ENCODE measurements around the gene C1QL1. TPM values are rescaled to one million over a fixed set of nuclear protein-coding genes. Genes with fewer than 3 reads are reported as not detected.

C1QL1 gene
- total and polyA plus RNA-seq, 9 of the 15 experiments (the other 6 are each of a cell fraction or from before 2014, with no cell fraction given), result 0.07 to 0.12 (median 0.09) TPM; not detected in 6

DNA sequence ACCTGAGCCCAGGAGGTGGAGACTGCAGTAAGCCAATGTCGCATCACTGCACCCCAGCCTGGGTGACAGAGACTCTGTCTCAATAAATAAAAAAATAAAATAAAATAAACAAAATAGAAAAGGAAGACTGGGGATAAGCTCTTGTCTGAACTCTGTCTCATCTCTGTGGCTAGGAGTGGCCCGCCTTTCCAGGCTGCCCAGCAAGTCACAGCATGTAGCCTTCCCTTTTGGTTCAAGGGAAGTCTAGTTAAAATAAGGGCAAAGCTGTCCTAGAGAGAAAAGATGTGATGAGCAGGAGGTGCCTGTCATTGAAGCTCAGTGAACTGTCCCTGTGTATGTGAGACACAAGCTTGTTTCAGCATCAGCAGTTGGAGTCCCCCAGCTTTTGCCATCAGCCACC is 50.1 kb downstream of the C1QL1 start:
- no TSS peak for BruUV-seq (replicated peaks)
- Histone ChIP-seq H3K4me2 (ENCODE audit: insufficient read depth, low read length) (no peak overlapping the region), H3K27ac (ENCODE audit: extremely low read depth, low read depth, low read length) (no peak overlapping the region), H3K9me3 (replicated peaks; ENCODE audit: control insufficient read depth, insufficient read depth, low read depth, low read length) (no peaks in the 10 kb centered on the region), H2AFZ (ENCODE audit: low read depth, low read length) (no peak overlapping the region), H3K36me3 (ENCODE audit: control insufficient read depth, insufficient read depth, low read length) (no peaks in the 10 kb centered on the region), H3K79me2 (ENCODE audit: control insufficient read depth, insufficient read depth, low read length) (no peaks in the 10 kb centered on the region), H3K9ac (ENCODE audit: insufficient read depth in 1 of 2, low read depth in 2 of 2, low read length in 2 of 2) (no peak overlapping the region), H3K4me3 (no peak overlapping the region), H4K20me1 (replicated peaks; ENCODE audit: control insufficient read depth, insufficient read depth, low read length) (0 out of 2 replicates have a peak, but pooled peaks cover 6% of the 10 kb centered on the region), H3K27me3 (ENCODE audit: control insufficient read depth in 2 of 2, insufficient read depth in 2 of 2, low read length in 2 of 2) (peaks cover 2 to 19% of the 10 kb centered on the region in 2 experiments; a peak in 2 of 5 replicates), H3K9me1 (ENCODE audit: control insufficient read depth, insufficient read depth, low read length) (no peaks in the 10 kb centered on the region), H3K4me1 (replicated peaks in 1 of 2; ENCODE audit: control insufficient read depth in 2 of 2, insufficient read depth in 2 of 2, low read length in 2 of 2) (peaks cover 7 to 19% of the 10 kb centered on the region in 2 experiments; a peak in 4 of 5 replicates)
- WGBS (ENCODE audit: insufficient coverage, low coverage, missing lambda C conversion rate), result 20% methylated on average over 2 of the region's 2 CpGs
- ChIA-PET CTCF (ENCODE audit: low intra/inter-chr PET ratio) (interaction anchor here (2.8 kb wide), 1 partner anchor 103 kb away, joined by 34 read pairs; no protein-coding TSS in a partner anchor), POLR2A (interaction anchor here (0.5 to 0.9 kb wide), 2 partner anchors 102 to 157 kb away, joined by 3 read pairs; no protein-coding TSS in a partner anchor)
- in situ Hi-C loops (cut with MboI) (loop anchor here (5.0 kb wide), 1 partner anchor 99 kb away; no protein-coding TSS in a partner anchor), intact Hi-C loops (cut with micrococcal nuclease) (no loop called here)
- FAIRE-seq (no peak), ATAC-seq (no peak), DNase-seq (ENCODE audit: extremely low read depth in 1 of 4, low spot score in 3 of 4) (no peak)
- TF ChIP-seq JUNB (CRISPR knock-in tag; conservative IDR thresholded peaks at IDR 0.05) (no peak), CHD2 (IDR thresholded peaks at IDR 0.05; ENCODE audit: low read depth, low read length) (no peak), SLC30A9 (CRISPR knock-in tag; IDR thresholded peaks at IDR 0.05) (no peak), ELK3 (CRISPR knock-in tag; IDR thresholded peaks at IDR 0.05) (no peak), DNMT1 (IDR thresholded peaks at IDR 0.05) (no peak), NR4A1 (CRISPR knock-in tag; IDR thresholded peaks at IDR 0.05) (no peak), NR4A1 (tag; IDR thresholded peaks at IDR 0.05) (no peak)
- TF ChIP-seq, protein P1, sequence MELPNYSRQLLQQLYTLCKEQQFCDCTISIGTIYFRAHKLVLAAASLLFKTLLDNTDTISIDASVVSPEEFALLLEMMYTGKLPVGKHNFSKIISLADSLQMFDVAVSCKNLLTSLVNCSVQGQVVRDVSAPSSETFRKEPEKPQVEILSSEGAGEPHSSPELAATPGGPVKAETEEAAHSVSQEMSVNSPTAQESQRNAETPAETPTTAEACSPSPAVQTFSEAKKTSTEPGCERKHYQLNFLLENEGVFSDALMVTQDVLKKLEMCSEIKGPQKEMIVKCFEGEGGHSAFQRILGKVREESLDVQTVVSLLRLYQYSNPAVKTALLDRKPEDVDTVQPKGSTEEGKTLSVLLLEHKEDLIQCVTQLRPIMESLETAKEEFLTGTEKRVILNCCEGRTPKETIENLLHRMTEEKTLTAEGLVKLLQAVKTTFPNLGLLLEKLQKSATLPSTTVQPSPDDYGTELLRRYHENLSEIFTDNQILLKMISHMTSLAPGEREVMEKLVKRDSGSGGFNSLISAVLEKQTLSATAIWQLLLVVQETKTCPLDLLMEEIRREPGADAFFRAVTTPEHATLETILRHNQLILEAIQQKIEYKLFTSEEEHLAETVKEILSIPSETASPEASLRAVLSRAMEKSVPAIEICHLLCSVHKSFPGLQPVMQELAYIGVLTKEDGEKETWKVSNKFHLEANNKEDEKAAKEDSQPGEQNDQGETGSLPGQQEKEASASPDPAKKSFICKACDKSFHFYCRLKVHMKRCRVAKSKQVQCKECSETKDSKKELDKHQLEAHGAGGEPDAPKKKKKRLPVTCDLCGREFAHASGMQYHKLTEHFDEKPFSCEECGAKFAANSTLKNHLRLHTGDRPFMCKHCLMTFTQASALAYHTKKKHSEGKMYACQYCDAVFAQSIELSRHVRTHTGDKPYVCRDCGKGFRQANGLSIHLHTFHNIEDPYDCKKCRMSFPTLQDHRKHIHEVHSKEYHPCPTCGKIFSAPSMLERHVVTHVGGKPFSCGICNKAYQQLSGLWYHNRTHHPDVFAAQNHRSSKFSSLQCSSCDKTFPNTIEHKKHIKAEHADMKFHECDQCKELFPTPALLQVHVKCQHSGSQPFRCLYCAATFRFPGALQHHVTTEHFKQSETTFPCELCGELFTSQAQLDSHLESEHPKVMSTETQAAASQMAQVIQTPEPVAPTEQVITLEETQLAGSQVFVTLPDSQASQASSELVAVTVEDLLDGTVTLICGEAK (IDR thresholded peaks at IDR 0.05), result no peak
- TF ChIP-seq, protein P1 (CRISPR knock-in tag; IDR thresholded peaks at IDR 0.05), result no peak
- TF ChIP-seq, protein P2, sequence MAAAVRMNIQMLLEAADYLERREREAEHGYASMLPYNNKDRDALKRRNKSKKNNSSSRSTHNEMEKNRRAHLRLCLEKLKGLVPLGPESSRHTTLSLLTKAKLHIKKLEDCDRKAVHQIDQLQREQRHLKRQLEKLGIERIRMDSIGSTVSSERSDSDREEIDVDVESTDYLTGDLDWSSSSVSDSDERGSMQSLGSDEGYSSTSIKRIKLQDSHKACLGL (CRISPR knock-in tag; IDR thresholded peaks at IDR 0.05; ENCODE audit: borderline replicate concordance, poor library complexity, severe bottlenecking), result no peak
- TF ChIP-seq, protein P3, sequence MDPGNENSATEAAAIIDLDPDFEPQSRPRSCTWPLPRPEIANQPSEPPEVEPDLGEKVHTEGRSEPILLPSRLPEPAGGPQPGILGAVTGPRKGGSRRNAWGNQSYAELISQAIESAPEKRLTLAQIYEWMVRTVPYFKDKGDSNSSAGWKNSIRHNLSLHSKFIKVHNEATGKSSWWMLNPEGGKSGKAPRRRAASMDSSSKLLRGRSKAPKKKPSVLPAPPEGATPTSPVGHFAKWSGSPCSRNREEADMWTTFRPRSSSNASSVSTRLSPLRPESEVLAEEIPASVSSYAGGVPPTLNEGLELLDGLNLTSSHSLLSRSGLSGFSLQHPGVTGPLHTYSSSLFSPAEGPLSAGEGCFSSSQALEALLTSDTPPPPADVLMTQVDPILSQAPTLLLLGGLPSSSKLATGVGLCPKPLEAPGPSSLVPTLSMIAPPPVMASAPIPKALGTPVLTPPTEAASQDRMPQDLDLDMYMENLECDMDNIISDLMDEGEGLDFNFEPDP (CRISPR knock-in tag; IDR thresholded peaks at IDR 0.05), result no peak

Data from K562 (cell line).